GM06990 (cell line): ENCODE measurements around the gene CDCA7L.
"Not testable (repeated sequence)": the region's sequence is repeated elsewhere in the genome, so short reads cannot be mapped to it uniquely, and the experiment has no call there.

Source experiments
- DNase-seq: peaks from one replicate; pipeline ENCODE4 v3.0.0-alpha.2; 2011; ENCODE audit not compliant: insufficient read length; ENCODE audit errors: extremely low read depth
- H3K27me3 ChIP-seq: replicated peaks from 2 replicates; pipeline ENCODE4 v1.6.0; 2011; ENCODE audit warnings: low read length; ENCODE audit not compliant: control insufficient read depth, insufficient read depth
- H3K36me3 ChIP-seq: 2 replicates; pipeline ENCODE4 v1.5.1; 2011; ENCODE audit warnings: low read length; ENCODE audit not compliant: control insufficient read depth, insufficient read depth
- H3K4me3 ChIP-seq: replicated peaks from 2 replicates; pipeline ENCODE4 v1.5.1; 2011; ENCODE audit warnings: low read depth, mild to moderate bottlenecking, control low read depth, low read length
- TF ChIP-seq, protein P1 (sequence below): IDR thresholded peaks from 2 replicates; pipeline ENCODE4 v1.5.1; 2011; ENCODE audit warnings: low read length, control low read depth, mild to moderate bottlenecking, inconsistent platforms; ENCODE audit not compliant: insufficient read depth, poor library complexity, severe bottlenecking

The CDCA7L gene

DNA sequence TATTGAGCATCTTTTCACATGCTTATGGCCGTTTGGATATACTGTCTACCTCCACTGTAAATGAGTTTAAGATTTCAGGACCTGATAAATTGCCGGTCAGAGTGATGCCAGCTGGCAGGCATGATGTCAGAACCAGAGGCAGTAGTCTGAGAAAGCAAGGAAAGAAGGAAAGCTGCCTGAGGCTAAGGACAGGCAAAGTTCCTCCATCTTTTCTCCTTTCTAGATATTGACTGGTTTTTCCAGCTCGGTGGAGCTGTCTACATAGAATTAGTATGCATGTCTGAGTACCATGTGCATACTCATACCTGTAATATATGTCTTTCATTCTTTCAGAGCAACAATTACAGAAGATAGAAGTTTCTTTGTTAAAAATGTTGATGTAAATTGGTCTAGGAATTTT is 52.3 kb downstream of the CDCA7L start:
- TF ChIP-seq, protein P1, sequence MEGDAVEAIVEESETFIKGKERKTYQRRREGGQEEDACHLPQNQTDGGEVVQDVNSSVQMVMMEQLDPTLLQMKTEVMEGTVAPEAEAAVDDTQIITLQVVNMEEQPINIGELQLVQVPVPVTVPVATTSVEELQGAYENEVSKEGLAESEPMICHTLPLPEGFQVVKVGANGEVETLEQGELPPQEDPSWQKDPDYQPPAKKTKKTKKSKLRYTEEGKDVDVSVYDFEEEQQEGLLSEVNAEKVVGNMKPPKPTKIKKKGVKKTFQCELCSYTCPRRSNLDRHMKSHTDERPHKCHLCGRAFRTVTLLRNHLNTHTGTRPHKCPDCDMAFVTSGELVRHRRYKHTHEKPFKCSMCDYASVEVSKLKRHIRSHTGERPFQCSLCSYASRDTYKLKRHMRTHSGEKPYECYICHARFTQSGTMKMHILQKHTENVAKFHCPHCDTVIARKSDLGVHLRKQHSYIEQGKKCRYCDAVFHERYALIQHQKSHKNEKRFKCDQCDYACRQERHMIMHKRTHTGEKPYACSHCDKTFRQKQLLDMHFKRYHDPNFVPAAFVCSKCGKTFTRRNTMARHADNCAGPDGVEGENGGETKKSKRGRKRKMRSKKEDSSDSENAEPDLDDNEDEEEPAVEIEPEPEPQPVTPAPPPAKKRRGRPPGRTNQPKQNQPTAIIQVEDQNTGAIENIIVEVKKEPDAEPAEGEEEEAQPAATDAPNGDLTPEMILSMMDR: no peak
- Histone ChIP-seq H3K4me3 (no peak overlapping the region), H3K36me3 (no peaks in the 10 kb centered on the region), H3K27me3 (no peaks in the 10 kb centered on the region)
- no peak for DNase-seq

- H3K27me3 ChIP-seq: no peaks in the 10 kb centered on the region
- no peaks in the 10 kb centered on the region for H3K36me3 ChIP-seq
- TF ChIP-seq, protein P1: no peak
- DNase-seq: no peak
- H3K4me3 ChIP-seq: no peak overlapping the region
These were observed 54.4 kb downstream of the CDCA7L start for GRCh38 chr7:21891291-21891690.

DNA sequence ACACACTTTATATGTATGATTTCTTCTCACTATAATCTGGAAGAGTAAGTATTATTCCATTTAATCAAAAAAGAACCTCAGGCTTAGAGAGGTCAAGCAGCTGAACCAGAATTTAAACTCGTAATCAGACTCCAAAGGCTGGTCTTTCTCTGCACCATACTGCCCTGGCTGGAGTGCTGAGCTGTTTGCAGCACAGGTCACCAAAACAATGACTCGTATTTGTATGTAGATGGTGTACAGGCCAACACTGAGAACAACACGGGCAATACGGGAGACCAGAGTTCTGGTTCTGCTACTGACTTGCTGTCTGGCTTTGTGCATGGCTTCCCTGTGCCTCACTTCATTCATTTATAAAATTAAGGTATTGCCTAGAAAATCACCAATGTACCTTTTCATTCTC is 57.9 kb downstream of the CDCA7L start:
- Histone ChIP-seq H3K36me3 (no peaks in the 10 kb centered on the region), H3K27me3 (no peaks in the 10 kb centered on the region), H3K4me3 (no peak overlapping the region)
- TF ChIP-seq, protein P1: no peak
- DNase-seq: no peak

DNA sequence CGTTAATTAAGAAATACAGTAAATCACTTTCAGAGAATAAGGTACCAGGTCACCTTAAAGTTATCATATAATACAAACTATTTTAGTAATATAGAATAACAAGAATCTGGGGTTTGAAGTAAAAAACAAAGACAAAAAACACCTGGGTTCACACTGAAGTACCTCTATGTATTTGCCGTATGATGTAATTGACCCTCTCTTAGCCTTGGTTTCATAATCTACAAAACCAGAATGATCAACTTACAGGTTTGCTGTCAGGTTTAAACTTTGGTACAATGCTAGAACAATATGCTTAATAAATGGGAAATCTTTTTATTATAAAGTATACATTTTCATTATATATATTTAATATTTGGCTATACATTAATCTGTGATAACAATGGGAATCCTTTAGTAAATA is 58.3 kb downstream of the CDCA7L start:
- no peak for DNase-seq
- H3K36me3 ChIP-seq: no peaks in the 10 kb centered on the region
- TF ChIP-seq, protein P1: no peak
- no peak overlapping the region for H3K4me3 ChIP-seq
- no peaks in the 10 kb centered on the region for H3K27me3 ChIP-seq

- no peak for DNase-seq
- Histone ChIP-seq H3K27me3 (no peaks in the 10 kb centered on the region), H3K36me3 (no peaks in the 10 kb centered on the region), H3K4me3 (no peak overlapping the region)
- TF ChIP-seq, protein P1: no peak
These were observed 59.3 kb downstream of the CDCA7L start for GRCh38 chr7:21886396-21886795.

DNA sequence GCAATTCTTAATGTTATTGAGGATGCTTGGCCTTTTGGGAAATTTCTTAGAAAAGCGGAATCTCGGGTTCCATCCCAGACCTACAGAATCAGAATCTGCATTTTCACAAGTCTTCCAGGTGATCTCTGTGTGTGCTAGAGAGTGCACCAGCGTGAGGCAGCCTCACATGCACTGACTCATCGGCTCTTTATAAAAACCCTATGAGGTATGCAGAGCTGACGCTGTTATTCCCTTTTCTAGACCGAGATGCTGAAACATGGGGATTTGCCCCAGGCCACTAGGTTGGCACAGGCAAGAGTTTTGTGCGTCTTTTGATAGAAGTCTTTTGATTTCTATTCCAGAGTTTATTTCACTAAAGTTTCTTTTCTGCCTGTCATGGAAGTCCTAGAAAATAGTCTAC is 61.2 kb downstream of the CDCA7L start:
- Histone ChIP-seq H3K27me3 (no peaks in the 10 kb centered on the region), H3K36me3 (no peaks in the 10 kb centered on the region), H3K4me3 (no peak overlapping the region)
- TF ChIP-seq, protein P1: no peak
- DNase-seq: no peak

DNA sequence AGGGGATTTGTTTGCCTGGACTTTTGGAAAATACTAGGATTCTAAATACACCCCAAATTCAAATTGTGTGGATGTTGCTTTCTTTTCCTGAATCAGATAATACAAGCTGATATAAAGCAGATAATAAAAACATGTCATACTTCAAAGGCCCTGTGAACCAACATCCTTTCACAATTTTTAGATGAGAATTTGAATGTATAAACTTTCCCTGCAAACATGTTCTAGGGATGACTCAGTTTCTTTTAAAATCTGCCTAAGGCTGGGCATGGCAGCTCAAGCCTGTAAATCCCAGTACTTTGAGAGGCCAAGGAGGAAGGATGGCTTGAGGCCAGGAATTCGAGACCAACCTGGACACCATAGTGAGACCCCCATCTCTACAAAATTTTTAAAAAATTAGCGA is 62.2 kb downstream of the CDCA7L start:
- H3K27me3 ChIP-seq, DNase-seq, H3K4me3 ChIP-seq, H3K36me3 ChIP-seq: not testable (repeated sequence)
